Lower leg skin (tissue), 4 donors: ENCODE measurements around the gene NTSR2. TPM values are rescaled to one million over a fixed set of nuclear protein-coding genes. Genes with fewer than 3 reads are reported as not detected.

Experiments
- DNase-seq, 2 donors: peaks; one replicate each; pipeline ENCODE4 v3.0.0-alpha.2; 2019; ENCODE audit warnings: low spot score in 2 of 2
- H3K4me3 ChIP-seq: fragments of 200-600 bp; sonication (generic); 2 replicates; pipeline ENCODE4 v1.5.1; 2017; ENCODE audit warnings: mild to moderate bottlenecking, low read depth; ENCODE audit not compliant: poor library complexity, severe bottlenecking
- CTCF ChIP-seq, 3 donors: fragments of 450-650 bp; IDR thresholded peaks; one replicate each; pipeline ENCODE4 v1.5.1; 2016; ENCODE audit warnings: antibody characterized with exemption in 3 of 3, mild to moderate bottlenecking in 3 of 3, moderate library complexity in 2 of 3
- POLR2A ChIP-seq, 2 donors: fragments of 450-650 bp; IDR thresholded peaks; one replicate each; pipeline ENCODE4 v1.6.1; 2016 to 2017; ENCODE audit warnings: antibody characterized with exemption in 2 of 2, mild to moderate bottlenecking in 1 of 2, moderate library complexity in 1 of 2
- WGBS, 2 donors: methylation state at CpG; one replicate each; pipeline ENCODE4 v1.1.5; 2018; 5-methylcytosine and 5-hydroxymethylcytosine counted together
- intact Hi-C: fragments of 100-400 bp; cut with DNase I; formaldehyde crosslinking; loops from one replicate; pipeline ENCODE4 v1.15.0; 2023; ENCODE audit warnings: low total_unique reads
- total RNA-seq, 4 donors: library from RNA; depleted of rRNA; stranded (reverse); fragments of >200 nt; gene quantifications; one replicate each; pipeline ENCODE4 v1.1.0, GENCODE V29; 2016

Gene NTSR2
- total RNA-seq, 4 donors from 2014 or later, result not detected

GRCh38 chr2:11625671-11626070 is 44.3 kb downstream of the NTSR2 start:
- 88 to 90% methylated on average over 10 of the region's 10 CpGs for WGBS, 2 donors
- intact Hi-C loops, result no loop called here
- H3K4me3 ChIP-seq, result no peak overlapping the region
- TF ChIP-seq CTCF (IDR thresholded peaks at IDR 0.05) (no peak), POLR2A (IDR thresholded peaks at IDR 0.05) (no peak)
- peak in 1 of 2 donors; percentile 18 for DNase-seq

- TF ChIP-seq POLR2A (IDR thresholded peaks at IDR 0.05) (no peak), CTCF (IDR thresholded peaks at IDR 0.05) (no peak)
- intact Hi-C loops, result no loop called here
- no peak overlapping the region for H3K4me3 ChIP-seq
- WGBS, 2 donors, result 91% methylated on average over 10 of the region's 10 CpGs
- DNase-seq, result no peak
These were observed 45.1 kb downstream of the NTSR2 start for GRCh38 chr2:11624893-11625292.

GRCh38 chr2:11622611-11623010 is 47.4 kb downstream of the NTSR2 start:
- DNase-seq, result peak in 1 of 2 donors; percentile 58
- no peak overlapping the region for H3K4me3 ChIP-seq
- WGBS, 2 donors, result 75 to 93% methylated on average over 1 of the region's 1 CpG
- no peak for TF ChIP-seq CTCF (IDR thresholded peaks at IDR 0.05)
- TF ChIP-seq POLR2A (IDR thresholded peaks at IDR 0.05), result no peak
- intact Hi-C loops, result no loop called here

GRCh38 chr2:11621410-11621809 is 48.6 kb downstream of the NTSR2 start:
- no peak for TF ChIP-seq POLR2A (IDR thresholded peaks at IDR 0.05)
- no peak for TF ChIP-seq CTCF (IDR thresholded peaks at IDR 0.05)
- no peak overlapping the region for H3K4me3 ChIP-seq
- peak in 1 of 2 donors; percentile 59 for DNase-seq
- intact Hi-C loops, result no loop called here
- WGBS, 2 donors, result 44 to 57% methylated on average over 2 of the region's 2 CpGs

- TF ChIP-seq POLR2A (IDR thresholded peaks at IDR 0.05) (no peak), CTCF (IDR thresholded peaks at IDR 0.05) (no peak)
- no peak for DNase-seq
- intact Hi-C loops, result no loop called here
- no peak overlapping the region for H3K4me3 ChIP-seq
- WGBS, 2 donors, result 89 to 96% methylated on average over 13 to 20 of the region's 20 CpGs
These were observed 51.3 kb downstream of the NTSR2 start for GRCh38 chr2:11618708-11619062.

- WGBS, 2 donors, result 88 to 95% methylated on average over 18 to 33 of the region's 33 CpGs
- DNase-seq, result no peak
- TF ChIP-seq CTCF (IDR thresholded peaks at IDR 0.05), result no peak
- intact Hi-C loops, result no loop called here
- H3K4me3 ChIP-seq, result no peak overlapping the region
These were observed 51.8 kb downstream of the NTSR2 start for GRCh38 chr2:11617984-11618707.
